HG02943 (cell line): ENCODE results near the gene FAM13A.

Experiments used
- ATAC-seq: cut with Tn5 transposase; IDR thresholded peaks from one replicate; pipeline ENCODE4 v1.9.1; 2021; ENCODE audit warnings: mild to moderate bottlenecking, low read depth, moderate library complexity; ENCODE audit not compliant: unreplicated experiment

The FAM13A gene

DNA sequence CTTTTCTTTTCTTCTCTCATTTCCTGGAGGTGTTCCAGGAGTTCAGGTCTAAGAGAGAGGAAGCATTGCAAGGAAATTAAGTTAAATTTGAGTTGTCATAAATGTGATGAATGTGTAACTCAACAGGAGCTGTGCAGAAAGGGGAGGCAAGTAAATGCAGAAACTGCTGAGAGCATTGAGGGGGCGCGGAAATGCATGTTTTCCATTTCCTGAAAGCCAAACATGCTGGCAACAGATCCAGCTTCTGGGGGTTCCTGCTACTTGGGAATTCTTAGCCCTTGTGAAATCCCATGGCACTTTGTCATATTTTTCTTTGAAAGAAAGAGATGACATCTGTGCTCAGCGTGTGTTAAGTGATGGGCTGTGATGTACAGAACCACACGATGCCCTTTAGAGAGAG lies 325.6 kb downstream of the FAM13A start:
- no peak for ATAC-seq

DNA sequence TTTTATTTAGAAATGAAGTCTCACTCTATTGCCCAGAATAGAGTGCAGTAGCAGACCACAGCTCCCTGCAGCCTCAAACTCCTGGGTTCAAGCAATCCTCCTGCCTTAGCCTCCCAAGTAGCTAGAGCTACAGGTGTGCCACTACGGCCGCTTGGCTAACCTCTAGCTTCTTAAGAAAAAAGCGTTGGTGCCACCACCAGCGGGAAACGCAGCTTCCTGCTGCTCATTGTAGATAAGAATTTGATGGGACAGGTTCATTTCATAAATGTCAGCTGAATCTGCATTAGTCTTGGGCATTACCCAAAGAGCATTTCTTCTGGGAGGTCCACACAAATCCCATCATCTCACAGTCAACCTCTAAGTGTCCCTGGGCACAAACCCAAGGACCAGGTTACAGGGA lies 326.2 kb downstream of the FAM13A start:
- ATAC-seq: no peak

DNA sequence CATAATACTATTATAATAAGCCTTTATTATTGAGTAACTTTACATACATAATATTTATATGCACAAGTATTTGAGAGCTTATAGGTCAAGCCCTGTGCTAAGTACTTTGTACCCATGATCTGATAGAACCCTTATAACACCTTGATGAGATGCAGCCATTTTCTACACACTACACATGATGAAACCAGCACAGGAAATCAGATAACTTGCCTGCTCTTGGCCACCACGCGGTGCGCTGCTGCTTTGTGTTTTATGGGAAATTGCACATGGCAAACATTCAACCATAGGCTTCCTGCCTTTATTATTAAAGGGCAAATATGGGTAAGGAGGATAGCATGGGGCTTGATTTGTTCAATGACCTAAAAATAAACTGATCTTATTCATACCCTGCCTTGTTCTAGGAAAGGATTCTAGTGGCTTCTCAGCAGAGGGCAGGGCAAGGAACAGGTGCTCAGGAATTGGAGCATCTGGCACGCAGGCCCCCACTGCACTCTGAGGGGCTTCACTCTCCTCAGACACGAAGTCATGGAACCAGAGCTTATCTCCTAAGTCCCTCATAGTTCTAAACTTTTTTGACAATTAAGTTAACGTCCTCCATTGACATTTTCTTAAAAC lies 327.7 kb downstream of the FAM13A start:
- ATAC-seq: no peak

DNA sequence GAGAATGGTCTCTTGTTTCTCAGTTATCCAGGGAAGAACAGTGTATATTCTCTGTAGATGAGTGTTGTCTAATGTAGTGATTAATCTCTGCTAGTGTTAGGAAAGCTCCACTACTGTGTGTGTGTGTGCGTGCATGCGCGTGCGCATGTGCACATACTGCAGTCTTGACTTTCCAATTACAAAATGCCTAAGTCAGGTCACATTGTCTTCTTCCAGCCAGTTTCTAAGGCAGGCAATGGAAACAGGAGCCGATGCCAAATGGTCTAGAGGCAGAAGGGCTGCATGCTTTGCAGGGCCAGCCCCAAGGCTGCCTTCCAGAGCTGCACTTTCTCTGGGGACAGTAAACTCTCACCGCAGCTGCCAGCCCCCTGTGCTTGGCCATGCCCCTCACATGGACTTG lies 328.8 kb downstream of the FAM13A start:
- no peak for ATAC-seq

DNA sequence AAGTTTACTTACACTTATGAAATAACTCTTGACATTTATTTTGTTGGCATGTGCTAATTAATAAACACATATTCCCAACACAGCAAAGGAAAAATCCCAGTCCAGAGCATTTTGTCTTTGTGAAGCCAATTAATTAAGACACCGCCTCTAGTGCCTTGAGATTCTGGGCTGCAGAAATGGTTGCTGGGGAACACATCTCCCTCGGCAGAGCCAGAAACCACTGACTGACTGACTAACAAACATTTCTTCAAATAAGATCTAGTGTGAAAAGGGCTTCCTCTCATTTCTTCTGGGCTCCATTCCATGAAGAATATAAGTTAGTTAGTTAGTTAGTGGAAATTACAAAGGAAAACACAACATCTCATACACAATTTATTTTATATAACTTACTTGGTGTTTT lies 331.0 kb downstream of the FAM13A start:
- no peak for ATAC-seq

DNA sequence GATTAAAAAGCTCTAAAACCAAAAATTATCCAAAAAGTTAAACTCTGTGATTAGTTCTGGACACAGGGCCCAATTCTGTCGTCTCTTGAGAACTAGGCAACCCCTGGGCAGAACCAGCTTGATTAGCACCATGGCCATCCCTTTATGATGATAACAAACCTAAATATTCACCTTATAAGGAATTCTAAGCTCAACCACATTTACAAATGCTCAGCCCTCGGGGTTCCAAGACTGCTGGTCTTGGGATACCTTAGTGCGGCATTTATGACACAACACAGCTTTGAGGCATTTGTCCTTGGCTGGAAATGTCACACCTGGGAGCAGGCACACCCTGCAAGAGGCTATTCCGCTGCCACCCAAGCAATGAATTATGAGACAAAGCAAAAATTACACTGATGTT lies 331.8 kb downstream of the FAM13A start:
- no peak for ATAC-seq

DNA sequence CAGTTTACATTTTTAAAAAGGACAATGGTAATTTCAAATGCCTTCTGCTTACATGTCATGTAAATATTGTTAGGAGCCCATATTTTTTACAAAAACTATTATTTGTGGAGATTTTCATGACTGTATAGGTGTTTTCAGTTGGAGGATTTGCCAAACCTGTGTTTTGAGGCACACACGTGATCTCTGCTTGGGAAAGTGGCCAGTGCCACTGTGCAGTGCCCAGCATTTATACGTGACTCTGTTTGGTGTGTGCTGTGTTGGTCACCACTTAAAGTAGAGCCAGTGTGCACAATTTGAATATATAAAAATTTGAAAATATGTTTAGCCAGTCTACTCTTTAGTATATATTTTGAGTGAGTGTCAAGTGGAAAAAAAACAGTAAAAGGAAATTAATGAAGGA lies 332.6 kb downstream of the FAM13A start:
- no peak for ATAC-seq

DNA sequence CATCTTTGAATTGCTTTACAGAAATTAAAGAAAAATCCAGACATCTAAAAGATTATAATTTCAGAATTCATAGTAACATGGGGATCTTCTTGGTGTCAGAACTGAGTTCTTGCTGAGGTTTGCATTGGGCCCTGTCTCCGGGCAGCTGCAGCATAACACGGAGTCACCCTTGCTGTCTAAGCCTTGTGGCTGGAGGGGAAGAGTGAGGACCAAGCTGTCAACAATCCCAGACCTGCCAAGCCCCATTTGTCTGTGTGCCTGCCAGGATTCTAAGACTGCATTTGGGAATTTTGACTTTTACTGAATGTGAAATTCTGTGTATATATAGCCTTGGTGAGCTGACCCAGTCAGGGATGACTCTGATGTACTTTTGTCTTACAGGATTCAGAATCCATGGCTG lies 334.2 kb downstream of the FAM13A start:
- no peak for ATAC-seq

DNA sequence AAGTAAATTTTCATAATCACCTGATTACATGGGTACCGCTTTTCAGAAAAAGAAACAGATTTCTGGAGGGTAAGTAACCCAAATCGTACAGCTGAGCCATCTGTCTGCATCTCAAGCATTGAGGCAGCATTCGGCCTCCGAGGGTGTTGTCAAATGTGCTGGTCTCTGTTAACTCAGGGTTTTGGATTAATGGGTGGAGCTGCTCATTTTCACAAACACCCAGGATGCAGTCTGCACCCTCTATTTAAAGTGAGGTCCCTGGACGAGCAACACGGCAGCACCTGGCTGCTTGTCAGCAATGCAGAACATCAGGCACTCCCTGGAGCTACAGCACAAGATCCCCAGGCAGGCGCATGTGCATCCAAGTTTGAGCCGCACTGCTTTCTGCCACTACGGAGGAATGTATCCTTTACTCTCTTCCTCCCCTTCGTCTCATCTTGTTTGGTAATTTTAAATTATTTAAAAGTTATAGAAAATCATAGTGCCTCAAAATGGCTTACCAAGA lies 334.7 kb downstream of the FAM13A start:
- ATAC-seq: no peak

DNA sequence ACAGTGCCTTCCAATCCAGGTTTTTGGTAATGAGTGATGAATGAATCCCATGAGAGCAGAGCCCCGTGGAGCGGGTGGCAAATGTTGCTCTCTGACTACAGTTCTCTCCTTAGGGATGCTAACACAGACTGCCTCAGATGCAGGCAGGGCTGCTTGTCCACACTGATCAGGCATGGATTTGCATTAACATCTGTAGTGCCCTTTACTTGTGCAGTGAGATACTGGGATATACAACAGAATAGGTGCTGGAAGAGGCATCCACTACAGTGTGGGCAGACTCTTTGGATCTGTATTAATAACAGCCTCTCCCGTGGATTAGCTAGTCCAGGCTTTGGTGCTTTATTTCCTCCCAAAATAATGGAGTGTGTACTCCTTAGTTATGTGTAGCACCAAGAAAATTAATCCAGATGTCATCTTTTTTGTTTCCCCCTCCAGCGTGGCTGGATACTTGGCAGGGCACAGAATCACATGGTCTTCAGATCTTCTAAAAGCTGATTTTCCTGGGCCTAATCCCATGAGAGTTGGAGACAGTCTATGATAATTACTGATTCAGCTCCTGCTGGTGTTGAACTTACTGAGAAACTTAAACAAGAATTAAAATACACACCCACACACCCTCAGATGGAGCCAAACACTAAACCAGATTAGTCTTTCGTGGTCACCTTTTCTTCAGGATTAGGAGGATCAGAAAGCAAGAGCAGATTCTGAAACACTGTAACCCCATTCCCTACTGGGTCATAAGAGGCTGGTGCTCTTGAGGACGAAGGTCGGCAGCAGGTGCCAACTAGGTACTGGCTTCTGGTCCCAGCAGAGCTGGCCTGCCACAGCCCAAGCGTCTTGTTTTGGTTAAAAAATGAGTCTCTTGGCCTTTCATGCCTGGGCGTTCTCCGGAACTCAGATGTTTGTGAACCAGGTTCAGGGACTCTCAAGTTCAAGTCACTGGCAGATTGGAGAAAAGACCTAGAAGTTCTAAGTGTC lies 336.2 kb downstream of the FAM13A start:
- ATAC-seq: no peak

DNA sequence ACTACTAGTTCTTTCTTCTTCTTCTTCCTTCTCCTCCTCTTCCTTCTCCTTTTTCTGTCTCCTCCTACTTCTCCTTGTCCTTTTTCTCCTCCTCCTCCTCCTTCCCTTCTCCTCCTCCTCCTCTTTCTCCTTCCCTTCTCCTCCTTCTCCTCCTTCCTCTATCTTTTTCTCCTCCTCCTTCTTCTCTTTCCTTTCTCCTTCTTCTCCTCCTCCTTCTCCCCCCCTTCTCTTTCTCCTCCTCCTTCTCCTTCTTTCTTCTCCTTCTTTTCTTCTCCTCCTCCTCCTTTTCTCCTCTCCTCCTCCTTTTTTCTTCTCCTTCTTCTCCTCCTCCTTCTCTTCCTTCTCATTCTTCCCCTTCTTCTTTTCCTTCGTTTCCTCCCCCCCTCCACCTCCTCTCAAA lies 337.6 kb downstream of the FAM13A start:
- no peak for ATAC-seq

DNA sequence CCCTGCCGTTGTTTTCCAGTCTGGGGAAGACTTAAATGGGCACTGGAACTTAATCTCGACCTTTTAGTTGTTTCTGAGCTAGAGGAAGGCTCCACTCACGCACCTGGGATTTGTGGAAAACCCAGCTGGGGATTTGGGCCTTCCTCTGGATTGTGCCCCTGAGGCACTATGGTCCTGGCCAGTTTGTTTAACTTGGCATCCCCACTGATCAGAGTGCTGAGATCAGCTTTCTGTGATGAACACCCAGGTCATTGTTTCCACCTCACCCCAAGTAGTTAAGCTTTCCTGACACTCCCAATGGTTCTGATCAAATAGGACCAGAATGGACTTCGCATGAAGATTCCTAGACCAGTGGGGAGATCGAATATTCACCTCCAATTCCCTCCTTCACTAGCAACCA lies 338.9 kb downstream of the FAM13A start:
- ATAC-seq: no peak

DNA sequence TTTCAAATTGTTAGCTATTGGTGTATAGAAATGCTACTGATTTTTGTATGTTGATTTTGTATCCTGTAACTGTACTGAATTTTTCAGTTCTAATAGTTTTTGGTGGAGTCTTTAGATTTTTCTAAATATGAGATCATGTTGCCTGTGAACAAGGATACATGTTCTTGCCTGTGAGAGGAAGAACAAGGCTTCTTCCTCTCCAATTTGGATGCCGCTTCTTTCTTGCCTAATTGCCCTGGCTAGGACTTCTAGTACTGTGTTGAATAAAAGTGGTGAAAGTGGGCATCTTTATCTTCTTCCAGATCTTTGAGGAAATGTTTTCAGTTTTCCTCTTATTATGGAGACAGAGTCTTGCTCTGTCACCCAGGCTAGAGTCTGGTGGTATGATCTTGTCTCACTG lies 343.2 kb downstream of the FAM13A start:
- ATAC-seq: no peak

DNA sequence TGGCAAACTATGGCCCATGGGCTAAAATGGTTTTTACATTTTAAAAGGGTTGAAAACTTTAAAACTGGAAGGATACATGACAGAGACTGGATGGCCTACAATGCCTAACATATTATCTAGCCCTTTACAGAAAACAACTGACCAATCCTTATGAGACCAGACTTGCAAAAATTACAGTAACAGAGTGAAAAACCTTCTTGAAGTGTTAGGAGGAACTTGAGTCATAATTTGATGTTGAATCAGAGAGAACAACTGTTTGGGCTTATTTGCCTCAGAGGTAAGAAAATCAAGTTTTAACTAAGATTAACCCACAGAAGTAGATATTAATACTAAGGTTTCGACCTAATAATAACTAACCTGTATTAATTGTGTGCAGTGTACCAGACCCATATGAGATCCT lies 347.0 kb downstream of the FAM13A start:
- no peak for ATAC-seq

DNA sequence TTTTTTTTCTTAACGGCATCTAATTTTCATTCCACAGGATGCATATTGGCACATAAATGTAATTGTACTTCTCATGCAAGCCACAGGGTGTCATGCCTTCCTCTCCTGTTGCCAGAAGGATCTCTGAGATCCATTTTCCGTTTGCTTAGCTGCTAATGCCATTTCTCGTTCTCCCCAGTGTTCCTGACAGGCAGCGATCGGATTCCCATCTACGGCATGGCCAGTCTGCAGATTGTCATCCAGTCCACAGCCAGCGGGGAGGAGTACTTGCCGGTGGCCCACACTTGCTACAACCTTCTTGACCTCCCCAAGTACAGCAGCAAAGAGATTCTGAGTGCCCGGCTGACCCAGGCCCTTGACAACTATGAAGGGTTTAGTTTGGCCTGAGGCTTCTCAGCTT lies 350.4 kb downstream of the FAM13A start:
- no peak for ATAC-seq

DNA sequence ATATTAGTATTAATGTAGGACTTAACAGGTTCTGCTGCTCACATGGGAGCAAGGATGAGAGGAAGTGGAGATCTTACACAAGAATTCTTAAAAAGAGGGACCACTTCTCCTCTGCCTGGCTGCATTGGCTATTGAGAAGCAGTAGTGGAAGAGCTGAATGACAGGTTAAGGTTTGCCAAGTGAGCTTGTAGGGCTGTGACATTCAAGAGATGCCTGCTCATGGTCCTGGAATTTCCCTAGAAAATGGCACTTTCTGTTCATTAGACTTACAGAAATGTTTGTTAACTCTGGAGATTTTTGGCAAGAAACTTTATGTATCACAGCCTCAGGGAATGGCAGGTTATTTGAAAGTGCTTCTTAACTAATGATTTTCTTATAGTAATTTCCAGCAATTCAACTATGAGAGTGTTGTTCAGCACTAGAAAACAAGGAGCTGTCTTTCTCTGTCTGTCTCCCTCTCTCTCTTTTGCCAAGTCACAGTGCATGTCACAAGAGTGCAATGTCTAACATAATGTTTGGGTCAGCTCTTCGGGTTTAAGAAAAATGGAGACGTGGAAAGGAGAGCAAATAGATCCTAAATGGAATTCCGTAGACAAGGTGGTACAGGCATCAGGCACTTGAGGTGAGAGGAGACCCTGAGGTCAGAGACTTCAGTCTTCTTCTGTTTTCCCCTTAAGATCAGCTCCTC lies 351.0 kb downstream of the FAM13A start:
- ATAC-seq: no peak

DNA sequence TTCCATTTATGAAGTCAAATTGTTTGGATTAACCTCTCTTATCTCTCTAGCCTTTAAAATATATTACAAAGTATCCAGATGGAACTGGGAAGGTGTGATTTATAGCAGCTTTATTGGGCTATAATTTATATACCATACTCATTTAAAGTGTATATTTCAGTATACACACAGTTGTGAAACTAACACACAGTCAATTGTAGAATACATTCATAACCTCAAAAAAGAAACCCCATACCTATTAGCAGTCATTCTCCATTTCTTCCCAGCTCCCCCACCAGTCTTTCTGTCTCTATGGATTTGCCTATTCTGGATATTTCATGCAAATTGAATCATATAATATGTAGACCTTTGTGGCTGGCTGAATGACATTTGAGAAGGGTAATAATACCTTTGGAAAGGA lies 351.8 kb downstream of the FAM13A start:
- ATAC-seq: no peak

DNA sequence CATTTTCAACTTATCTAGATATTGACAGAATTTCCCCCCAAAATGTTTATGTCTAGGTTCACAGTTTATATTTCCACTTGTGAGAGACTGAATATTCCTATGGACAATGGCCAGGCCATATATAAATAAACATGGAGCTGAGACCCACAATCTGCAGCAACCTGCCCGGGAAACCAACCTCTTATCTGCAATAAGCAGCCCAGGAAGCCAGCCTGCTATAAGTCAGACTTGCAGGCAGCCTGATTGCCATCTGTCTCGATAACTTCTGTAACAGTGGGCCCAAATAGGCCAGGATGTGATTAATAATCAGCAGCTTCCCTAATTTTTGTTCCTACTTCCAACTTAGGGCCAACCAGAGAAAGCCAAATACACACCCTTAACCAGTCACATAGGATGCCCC lies 354.2 kb downstream of the FAM13A start:
- no peak for ATAC-seq

DNA sequence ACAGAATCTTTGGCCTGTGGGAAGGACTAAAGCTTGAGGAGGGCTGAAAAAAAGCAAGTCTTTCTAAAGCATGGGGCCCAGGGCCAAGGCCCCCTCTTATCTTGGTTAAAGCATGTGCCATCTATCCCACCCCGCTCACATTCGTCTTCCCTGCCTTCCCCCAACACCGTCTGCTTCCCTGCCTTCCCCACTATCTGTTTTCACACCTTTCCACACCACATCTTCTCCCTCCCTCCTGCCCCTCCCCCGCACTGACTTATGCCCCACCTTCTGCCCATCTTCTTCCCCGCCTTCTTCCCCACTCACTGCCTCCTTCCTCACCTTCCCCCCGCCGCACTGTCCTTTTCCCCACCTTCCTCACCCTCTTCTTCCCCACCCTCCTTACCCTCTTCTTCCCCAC lies 358.5 kb downstream of the FAM13A start:
- ATAC-seq: no peak

DNA sequence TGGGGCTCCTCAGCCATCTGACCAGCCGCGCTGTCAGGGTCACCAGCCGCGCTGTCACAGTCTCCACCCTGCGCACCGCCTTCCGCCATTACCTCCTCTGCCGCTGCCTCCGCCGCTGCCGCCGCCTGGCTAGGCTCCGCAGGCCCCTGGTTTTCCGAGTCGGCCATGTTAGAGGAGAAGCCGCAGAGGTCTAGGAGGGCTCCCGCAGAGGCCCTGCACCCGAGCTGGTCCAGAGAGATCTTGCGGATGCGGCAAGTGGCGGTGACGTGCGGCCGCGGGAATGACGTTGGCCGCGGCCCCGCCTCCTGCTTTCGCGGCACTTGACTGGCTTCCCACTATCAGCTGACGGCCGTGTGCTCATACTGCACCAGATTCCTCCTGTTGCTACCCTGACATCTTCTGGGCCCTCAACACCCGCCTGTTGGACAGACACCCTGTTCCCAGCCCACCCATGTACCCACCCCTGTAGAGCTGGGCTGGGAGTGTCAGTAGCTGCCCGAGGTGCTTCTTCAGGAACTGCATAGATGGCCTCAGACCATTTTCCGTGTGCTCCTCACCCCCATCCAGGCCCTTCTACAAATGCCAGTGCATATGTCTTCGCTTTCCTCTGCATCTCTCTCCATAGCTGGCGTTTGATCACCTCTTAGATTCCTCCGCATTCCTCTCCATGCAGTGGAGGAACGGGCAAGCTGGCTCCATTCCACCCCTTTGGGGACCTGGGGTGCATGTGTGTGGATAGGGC lies 359.2 kb downstream of the FAM13A start, which contains the start of gene NAP1L5:
Gene NAP1L5, minus strand, starts transcription at position 242 of the 742 bp plus-strand sequence. Its CDS starts 75 bp downstream, at position 167.
- ATAC-seq: peak; percentile 89
